HG03280 (cell line): ENCODE measurements around the gene TMEM17.

Experiments used
- ATAC-seq: cut with Tn5 transposase; IDR thresholded peaks from one replicate; pipeline ENCODE4 v1.9.1; 2021; ENCODE audit warnings: mild to moderate bottlenecking, moderate library complexity; ENCODE audit not compliant: unreplicated experiment

TMEM17 gene

GRCh38 chr2:62458206-62458641 is 47.8 kb downstream of the TMEM17 start:
- no peak for ATAC-seq

GRCh38 chr2:62457556-62457955 is 48.4 kb downstream of the TMEM17 start:
- no peak for ATAC-seq

GRCh38 chr2:62456721-62457539 is 49.1 kb downstream of the TMEM17 start:
- peak; percentile 77 for ATAC-seq

GRCh38 chr2:62455957-62456692 is 49.9 kb downstream of the TMEM17 start:
- no peak for ATAC-seq

GRCh38 chr2:62453955-62454354 is 52.0 kb downstream of the TMEM17 start:
- ATAC-seq, result no peak

- no peak for ATAC-seq
These were observed 53.1 kb downstream of the TMEM17 start for GRCh38 chr2:62452701-62453454.

GRCh38 chr2:62450716-62451191 is 55.2 kb downstream of the TMEM17 start:
- no peak for ATAC-seq
